Liver (tissue), 9 donors: Measurements from ENCODE around the gene PDCD5. TPM values are rescaled to one million over a fixed set of nuclear protein-coding genes. Genes with fewer than 3 reads are reported as not detected.

Source experiments
- DNase-seq: peaks from one replicate; pipeline ENCODE4 v3.0.0-alpha.2; 2017; ENCODE audit warnings: low spot score
- H3K27ac ChIP-seq, 2 donors: one replicate each; pipeline ENCODE4 v1.7.0; 2013; ENCODE audit warnings: inconsistent platforms in 2 of 2, low read length in 2 of 2, control low read depth in 1 of 2, low read depth in 1 of 2, mild to moderate bottlenecking in 1 of 2
- H3K27me3 ChIP-seq, 4 donors: one replicate each; pipeline versions ENCODE4 v1.6.1 to v1.7.0; 2013; ENCODE audit warnings: low read length in 3 of 4, inconsistent platforms in 1 of 4, mild to moderate bottlenecking in 1 of 4, moderate library complexity in 1 of 4; ENCODE audit not compliant: control insufficient read depth in 4 of 4, insufficient read depth in 4 of 4
- H3K36me3 ChIP-seq, 4 donors: one replicate each; pipeline versions ENCODE4 v1.6.1 to v1.7.0; 2013; ENCODE audit warnings: low read length in 3 of 4, mild to moderate bottlenecking in 3 of 4, low read depth in 1 of 4, moderate library complexity in 1 of 4; ENCODE audit not compliant: control insufficient read depth in 4 of 4, insufficient read depth in 3 of 4
- H3K4me1 ChIP-seq, 4 donors: one replicate each; pipeline versions ENCODE4 v1.6.1 to v1.7.0; 2013; ENCODE audit warnings: low read length in 3 of 4, mild to moderate bottlenecking in 3 of 4, moderate library complexity in 1 of 4; ENCODE audit not compliant: control insufficient read depth in 4 of 4, insufficient read depth in 4 of 4
- H3K4me3 ChIP-seq, 3 donors: one replicate each; pipeline versions ENCODE4 v1.6.1 to v1.7.0; 2013; ENCODE audit warnings: low read length in 3 of 3, control low read depth in 1 of 3, low read depth in 1 of 3, mild to moderate bottlenecking in 1 of 3
- H3K9ac ChIP-seq, 2 donors: one replicate each; pipeline ENCODE4 v1.7.0; 2013; ENCODE audit warnings: low read length in 2 of 2, mild to moderate bottlenecking in 2 of 2, moderate library complexity in 2 of 2, control low read depth in 1 of 2, low read depth in 1 of 2
- H3K9me3 ChIP-seq, 4 donors: one replicate each; pipeline versions ENCODE4 v1.6.1 to v1.7.0; 2013; ENCODE audit warnings: low read length in 3 of 4; ENCODE audit not compliant: control insufficient read depth in 4 of 4
- ATF3 ChIP-seq: IDR thresholded peaks from 2 replicates; pipeline ENCODE4 v1.6.1; 2016; ENCODE audit warnings: antibody characterized with exemption
- CTCF ChIP-seq: fragments of 150-350 bp; IDR thresholded peaks from 2 replicates; pipeline ENCODE4 v1.5.1; 2017; ENCODE audit warnings: improper control_type of control experiment, low read depth, low read length; ENCODE audit not compliant: missing input control
- EGR1 ChIP-seq, 2 donors: IDR thresholded peaks; 2 replicates each; pipeline ENCODE4 v1.6.1; 2016 to 2018; ENCODE audit warnings: antibody characterized with exemption in 2 of 2, low read depth in 2 of 2
- FOXA1 ChIP-seq: IDR thresholded peaks from 2 replicates; pipeline ENCODE4 v1.6.1; 2016; ENCODE audit warnings: antibody characterized with exemption
- FOXA2 ChIP-seq: IDR thresholded peaks from 2 replicates; pipeline ENCODE4 v1.6.1; 2016; ENCODE audit warnings: antibody characterized with exemption
- GABPA ChIP-seq, 2 donors: IDR thresholded peaks in 1 of 2; conservative IDR thresholded peaks in 1 of 2; 2 replicates each; pipeline ENCODE4 v1.6.1; 2016; ENCODE audit warnings: antibody characterized with exemption in 2 of 2, mild to moderate bottlenecking in 1 of 2, moderate library complexity in 1 of 2
- HNF4A ChIP-seq, 2 donors: conservative IDR thresholded peaks; 2 replicates each; pipeline ENCODE4 v1.6.1; 2016; ENCODE audit warnings: antibody characterized with exemption in 2 of 2, mild to moderate bottlenecking in 2 of 2
- HNF4G ChIP-seq: IDR thresholded peaks from 2 replicates; pipeline ENCODE4 v1.6.1; 2016; ENCODE audit warnings: antibody characterized with exemption
- JUND ChIP-seq, 2 donors: IDR thresholded peaks; 2 replicates each; pipeline ENCODE4 v1.6.1; 2016; ENCODE audit warnings: antibody characterized with exemption in 2 of 2
- MAX ChIP-seq: IDR thresholded peaks from 2 replicates; pipeline ENCODE4 v1.6.1; 2016; ENCODE audit warnings: antibody characterized with exemption
- NR2F2 ChIP-seq: IDR thresholded peaks from 2 replicates; pipeline ENCODE4 v1.6.1; 2016; ENCODE audit warnings: antibody characterized with exemption
- RAD21 ChIP-seq, 2 donors: IDR thresholded peaks; 2 replicates each; pipeline ENCODE4 v1.6.1; 2016; ENCODE audit warnings: antibody characterized with exemption in 2 of 2, mild to moderate bottlenecking in 2 of 2
- REST ChIP-seq: IDR thresholded peaks from 2 replicates; pipeline ENCODE4 v1.6.1; 2016; ENCODE audit warnings: antibody characterized with exemption, mild to moderate bottlenecking
- RXRA ChIP-seq, 2 donors: IDR thresholded peaks; 2 replicates each; pipeline ENCODE4 v1.6.1; 2017 to 2018; ENCODE audit warnings: antibody characterized with exemption in 2 of 2, mild to moderate bottlenecking in 1 of 2
- SP1 ChIP-seq: IDR thresholded peaks from 2 replicates; pipeline ENCODE4 v1.6.1; 2018; ENCODE audit warnings: antibody characterized with exemption, mild to moderate bottlenecking
- TAF1 ChIP-seq: conservative IDR thresholded peaks from 2 replicates; pipeline ENCODE4 v1.6.1; 2016; ENCODE audit warnings: antibody characterized with exemption, mild to moderate bottlenecking
- YY1 ChIP-seq: IDR thresholded peaks from 2 replicates; pipeline ENCODE4 v1.6.1; 2016; ENCODE audit warnings: antibody characterized with exemption, mild to moderate bottlenecking
- ZBTB33 ChIP-seq: IDR thresholded peaks from 2 replicates; pipeline ENCODE4 v1.6.1; 2016; ENCODE audit warnings: antibody characterized with exemption
- WGBS: extraction: QIAGEN DNeasy Blood & Tissue Kit; methylation state at CpG from one replicate; pipeline ENCODE4 v1.1.7; 2013; 5-methylcytosine and 5-hydroxymethylcytosine counted together
- polyA plus RNA-seq, 2 donors: library from polyadenylated mRNA; stranded (reverse) in 1 of 2; unstranded in 1 of 2; fragments of 200-250 nt in 1 of 2; fragments of >200 nt in 1 of 2; fragmentation: Nextera tagmentation in 1 of 2; extraction: Ambion mirVana in 1 of 2; gene quantifications; one replicate each; pipeline versions ENCODE4 v1.2.1 to v1.2.3, GENCODE V29; 2013 to 2015
- total RNA-seq, 2 donors: library from RNA; depleted of rRNA; stranded (reverse); fragments of >200 nt; gene quantifications; one replicate each; pipeline ENCODE4 v1.2.3, GENCODE V29; 2014
- donor health status: healthy.
- donor health status: healthy.
- donor health status: healthy.
- donor health status: healthy.
- donor health status: healthy.

The PDCD5 gene
- total and polyA plus RNA-seq, 4 donors, result 25.4 to 90.8 (median 36.2) TPM

- no peak for TF ChIP-seq CTCF
- TF ChIP-seq RAD21 (IDR thresholded peaks at IDR 0.05), result no peak
- TF ChIP-seq HNF4G, result no peak
Measured at GRCh38 chr19:32606289-32606688, 25.3 kb downstream of the PDCD5 start (continued).

- no peaks in the 10 kb centered on the region for H3K27me3 ChIP-seq
- H3K9ac ChIP-seq, result no peak overlapping the region
- no peak for DNase-seq
- H3K4me3 ChIP-seq, result no peak overlapping the region
- no peak overlapping the region for H3K27ac ChIP-seq
- peaks cover 8 to 29% (median 16%) of the 10 kb centered on the region in 4 donors for H3K36me3 ChIP-seq
- no peaks in the 10 kb centered on the region for H3K4me1 ChIP-seq
- no peaks in the 10 kb centered on the region for H3K9me3 ChIP-seq
- WGBS, result 98% methylated on average over 20 of the region's 20 CpGs
- TF ChIP-seq TAF1 (no peak), JUND (IDR thresholded peaks at IDR 0.05) (no peak), GABPA (IDR thresholded peaks at IDR 0.05 in 1 of 2, conservative IDR thresholded peaks at IDR 0.05 in 1 of 2) (no peak), HNF4A (conservative IDR thresholded peaks at IDR 0.05) (no peak)
Measured at GRCh38 chr19:32607479-32607878, 26.5 kb downstream of the PDCD5 start.

GRCh38 chr19:32611161-32611560 is 30.2 kb downstream of the PDCD5 start:
- no peaks in the 10 kb centered on the region for H3K4me1 ChIP-seq
- no peak overlapping the region for H3K9ac ChIP-seq
- WGBS, result 95% methylated on average over 5 of the region's 5 CpGs
- DNase-seq, result no peak
- H3K27ac ChIP-seq, result no peak overlapping the region
- H3K9me3 ChIP-seq, result no peaks in the 10 kb centered on the region
- H3K36me3 ChIP-seq, result peaks cover 7 to 29% (median 18%) of the 10 kb centered on the region in 4 donors
- no peaks in the 10 kb centered on the region for H3K27me3 ChIP-seq
- TF ChIP-seq CTCF (no peak), NR2F2 (no peak), GABPA (IDR thresholded peaks at IDR 0.05 in 1 of 2, conservative IDR thresholded peaks at IDR 0.05 in 1 of 2) (no peak), FOXA1 (no peak), ZBTB33 (no peak), RAD21 (IDR thresholded peaks at IDR 0.05) (no peak), MAX (no peak), REST (no peak), HNF4A (conservative IDR thresholded peaks at IDR 0.05) (no peak), SP1 (no peak), YY1 (no peak), ATF3 (no peak), FOXA2 (no peak), EGR1 (IDR thresholded peaks at IDR 0.05; ENCODE audit: low read depth in 2 of 2) (no peak), JUND (IDR thresholded peaks at IDR 0.05) (no peak), RXRA (IDR thresholded peaks at IDR 0.05) (no peak)
- no peak overlapping the region for H3K4me3 ChIP-seq
